WERI-Rb-1 (cell line): ENCODE measurements around the gene RRM2.

Source experiments
- DNase-seq: peaks from one replicate; pipeline ENCODE4 v3.0.0-alpha.2; 2020
- H3K27ac ChIP-seq: fragments of 250-450 bp; sonication (Bioruptor Pico); 2 replicates; pipeline ENCODE4 v1.5.1; 2020; ENCODE audit warnings: mild to moderate bottlenecking, moderate library complexity
- H3K27me3 ChIP-seq: fragments of 250-450 bp; sonication (Bioruptor Pico); 2 replicates; pipeline ENCODE4 v1.5.1; 2021; ENCODE audit warnings: mild to moderate bottlenecking, low read depth, moderate library complexity; ENCODE audit not compliant: insufficient read depth, severe bottlenecking
- H3K36me3 ChIP-seq: fragments of 250-450 bp; sonication (Bioruptor Pico); 2 replicates; pipeline ENCODE4 v1.5.1; 2020; ENCODE audit warnings: mild to moderate bottlenecking, moderate library complexity
- H3K4me3 ChIP-seq: 2 replicates; pipeline ENCODE4 v1.5.1; 2011; ENCODE audit warnings: low read depth, mild to moderate bottlenecking, control low read depth, low read length
- H3K9me3 ChIP-seq: fragments of 250-450 bp; sonication (Bioruptor Pico); 2 replicates; pipeline ENCODE4 v1.5.1; 2021; ENCODE audit warnings: mild to moderate bottlenecking, moderate library complexity; ENCODE audit not compliant: severe bottlenecking
- TF ChIP-seq, protein P1 (sequence below): IDR thresholded peaks from 2 replicates; pipeline ENCODE4 v1.5.1; 2011; ENCODE audit warnings: low read depth, mild to moderate bottlenecking, control low read depth, inconsistent platforms, low read length

The RRM2 gene

GRCh38 chr2:10162586-10163497, 40.3 kb downstream of the RRM2 start:
- peak; percentile 65 for DNase-seq
- no peaks in the 10 kb centered on the region for H3K9me3 ChIP-seq
- peaks cover 64% of the 10 kb centered on the region for H3K36me3 ChIP-seq
- no peak overlapping the region for H3K4me3 ChIP-seq
- H3K27me3 ChIP-seq: no peaks in the 10 kb centered on the region
- TF ChIP-seq, protein P1, sequence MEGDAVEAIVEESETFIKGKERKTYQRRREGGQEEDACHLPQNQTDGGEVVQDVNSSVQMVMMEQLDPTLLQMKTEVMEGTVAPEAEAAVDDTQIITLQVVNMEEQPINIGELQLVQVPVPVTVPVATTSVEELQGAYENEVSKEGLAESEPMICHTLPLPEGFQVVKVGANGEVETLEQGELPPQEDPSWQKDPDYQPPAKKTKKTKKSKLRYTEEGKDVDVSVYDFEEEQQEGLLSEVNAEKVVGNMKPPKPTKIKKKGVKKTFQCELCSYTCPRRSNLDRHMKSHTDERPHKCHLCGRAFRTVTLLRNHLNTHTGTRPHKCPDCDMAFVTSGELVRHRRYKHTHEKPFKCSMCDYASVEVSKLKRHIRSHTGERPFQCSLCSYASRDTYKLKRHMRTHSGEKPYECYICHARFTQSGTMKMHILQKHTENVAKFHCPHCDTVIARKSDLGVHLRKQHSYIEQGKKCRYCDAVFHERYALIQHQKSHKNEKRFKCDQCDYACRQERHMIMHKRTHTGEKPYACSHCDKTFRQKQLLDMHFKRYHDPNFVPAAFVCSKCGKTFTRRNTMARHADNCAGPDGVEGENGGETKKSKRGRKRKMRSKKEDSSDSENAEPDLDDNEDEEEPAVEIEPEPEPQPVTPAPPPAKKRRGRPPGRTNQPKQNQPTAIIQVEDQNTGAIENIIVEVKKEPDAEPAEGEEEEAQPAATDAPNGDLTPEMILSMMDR: peak; percentile 54
- H3K27ac ChIP-seq: no peak overlapping the region

- TF ChIP-seq, protein P1: no peak
- Histone ChIP-seq H3K4me3 (no peak overlapping the region), H3K27ac (no peak overlapping the region), H3K9me3 (no peaks in the 10 kb centered on the region), H3K36me3 (peaks cover 55% of the 10 kb centered on the region), H3K27me3 (no peaks in the 10 kb centered on the region)
- DNase-seq: no peak
Measured at GRCh38 chr2:10163498-10164486, 41.3 kb downstream of the RRM2 start.

GRCh38 chr2:10164601-10165000, 42.1 kb downstream of the RRM2 start:
- TF ChIP-seq, protein P1: no peak
- H3K27me3 ChIP-seq: no peaks in the 10 kb centered on the region
- DNase-seq: no peak
- no peaks in the 10 kb centered on the region for H3K9me3 ChIP-seq
- H3K27ac ChIP-seq: no peak overlapping the region
- peaks cover 47% of the 10 kb centered on the region for H3K36me3 ChIP-seq
- H3K4me3 ChIP-seq: no peak overlapping the region

DNA sequence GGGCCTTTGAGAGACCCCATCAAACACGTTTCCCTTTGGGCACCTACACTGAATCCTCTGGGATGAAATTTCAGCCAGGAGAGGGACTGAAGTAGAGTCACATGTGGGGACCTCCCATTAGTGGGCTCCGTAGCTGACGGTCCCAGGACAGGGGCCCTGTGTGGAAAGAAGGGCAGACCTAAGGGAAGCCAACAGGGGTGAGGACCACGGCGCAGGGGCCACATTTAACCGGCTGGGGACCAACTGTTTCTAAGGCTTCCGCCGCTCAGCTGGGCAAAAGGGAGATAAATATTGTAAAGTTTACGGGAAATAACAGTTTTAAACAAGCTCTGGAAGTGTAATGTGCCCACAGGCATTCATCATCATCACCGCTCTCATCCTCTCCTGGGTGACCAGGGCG, 42.7 kb downstream of the RRM2 start:
- Histone ChIP-seq H3K9me3 (no peaks in the 10 kb centered on the region), H3K36me3 (peaks cover 42% of the 10 kb centered on the region), H3K27me3 (no peaks in the 10 kb centered on the region), H3K27ac (no peak overlapping the region), H3K4me3 (no peak overlapping the region)
- TF ChIP-seq, protein P1: no peak
- no peak for DNase-seq

- Histone ChIP-seq H3K9me3 (no peaks in the 10 kb centered on the region), H3K36me3 (peaks cover 34% of the 10 kb centered on the region), H3K27me3 (no peaks in the 10 kb centered on the region), H3K27ac (no peak overlapping the region), H3K4me3 (no peak overlapping the region)
- DNase-seq: no peak
- TF ChIP-seq, protein P1: no peak
Measured at GRCh38 chr2:10165861-10166675, 43.5 kb downstream of the RRM2 start.
